Sigmoid colon (tissue), 7 donors: ENCODE measurements around the gene MYO18B. TPM values are rescaled to one million over a fixed set of nuclear protein-coding genes. Genes with fewer than 3 reads are reported as not detected.

Experiments used
- DNase-seq: peaks from one replicate; pipeline ENCODE4 v3.0.0-alpha.2; 2019
- H3K27ac ChIP-seq, 4 donors: fragments of 200-600 bp; sonication (generic); one replicate each; pipeline ENCODE4 v1.5.1; 2016 to 2019; ENCODE audit warnings: mild to moderate bottlenecking in 1 of 4
- H3K27me3 ChIP-seq, 3 donors: fragments of 200-600 bp; sonication (generic); one replicate each; pipeline ENCODE4 v1.5.1; 2019; ENCODE audit warnings: mild to moderate bottlenecking in 1 of 3
- H3K36me3 ChIP-seq, 4 donors: fragments of 200-600 bp; sonication (generic); one replicate each; pipeline ENCODE4 v1.5.1; 2016 to 2019
- H3K4me1 ChIP-seq, 4 donors: fragments of 200-600 bp; sonication (generic); one replicate each; pipeline ENCODE4 v1.5.1; 2017 to 2019
- H3K4me3 ChIP-seq, 4 donors: fragments of 200-600 bp; sonication (generic); one replicate each; pipeline ENCODE4 v1.5.1; 2017 to 2019; ENCODE audit warnings: mild to moderate bottlenecking in 2 of 4, moderate library complexity in 1 of 4
- H3K9me3 ChIP-seq, 4 donors: fragments of 200-600 bp in 3 of 4; sonication (generic) in 3 of 4; one replicate each; pipeline versions ENCODE4 v1.5.1 to v1.6.1; 2013 to 2019
- CTCF ChIP-seq, 4 experiments: fragments of 450-650 bp in 3 of 4; fragments of 200-600 bp in 1 of 4; IDR thresholded peaks; one replicate each; pipeline ENCODE4 v1.5.1; 2016 to 2019; ENCODE audit warnings: antibody characterized with exemption in 4 of 4, mild to moderate bottlenecking in 3 of 4, moderate library complexity in 2 of 4
- EP300 ChIP-seq, 4 donors: sonication (generic); formaldehyde crosslinking; IDR thresholded peaks; one replicate each; pipeline ENCODE4 v1.6.1; 2017; ENCODE audit warnings: antibody characterized with exemption in 4 of 4
- POLR2A ChIP-seq, 2 donors: fragments of 450-650 bp; IDR thresholded peaks; one replicate each; pipeline ENCODE4 v1.6.1; 2016; ENCODE audit warnings: antibody characterized with exemption in 2 of 2, mild to moderate bottlenecking in 2 of 2, moderate library complexity in 2 of 2
- POLR2AphosphoS5 ChIP-seq, 4 donors: sonication (generic); formaldehyde crosslinking; IDR thresholded peaks; one replicate each; pipeline ENCODE4 v1.6.1; 2017; ENCODE audit warnings: antibody characterized with exemption in 4 of 4
- WGBS, 2 donors: extraction: QIAGEN DNeasy Blood & Tissue Kit; methylation state at CpG; one replicate each; pipeline ENCODE4 v1.1.7; 2013; 5-methylcytosine and 5-hydroxymethylcytosine counted together
- intact Hi-C: fragments of 100-400 bp; cut with DNase I; formaldehyde crosslinking; loops from one replicate; pipeline ENCODE4 v1.15.1; 2023
- polyA plus RNA-seq, 3 donors: library from polyadenylated mRNA; stranded (reverse); fragments of 200-250 nt; gene quantifications; one replicate each; pipeline ENCODE4 v1.2.3, GENCODE V29; 2013
- total RNA-seq, 4 donors: library from RNA; depleted of rRNA; stranded (reverse); fragments of >200 nt; gene quantifications; one replicate each; pipeline ENCODE4 v1.1.0, GENCODE V29; 2016
- donor health status: healthy with polysubstance abuse.
- donor health status: Bipolar disorder and iron deficiency.
- donor health status: healthy.

Gene MYO18B
- total and polyA plus RNA-seq, 7 donors: under 0.01 to 0.60 (median 0.30) TPM; not detected in 3

GRCh38 chr22:25759825-25760231 lies 17.8 kb downstream of the MYO18B start:
- H3K27me3 ChIP-seq: no peaks in the 10 kb centered on the region
- no peaks in the 10 kb centered on the region for H3K36me3 ChIP-seq
- no peaks in the 10 kb centered on the region for H3K9me3 ChIP-seq
- 58 to 60% methylated on average over 5 of the region's 5 CpGs for WGBS, 2 donors
- H3K27ac ChIP-seq: no peak overlapping the region
- DNase-seq: no peak
- H3K4me1 ChIP-seq: peaks cover 0 to 5% (median 0%) of the 10 kb centered on the region in 4 donors
- no peak overlapping the region for H3K4me3 ChIP-seq
- no peak for TF ChIP-seq POLR2A (IDR thresholded peaks at IDR 0.05)
- TF ChIP-seq POLR2AphosphoS5 (IDR thresholded peaks at IDR 0.05): no peak
- no peak for TF ChIP-seq CTCF (IDR thresholded peaks at IDR 0.05)
- no peak for TF ChIP-seq EP300 (IDR thresholded peaks at IDR 0.05)
- intact Hi-C loops: no loop called here

- 45 to 89% methylated on average over 2 of the region's 2 CpGs for WGBS, 2 donors
- H3K4me1 ChIP-seq: peaks cover 0 to under 1% (median 0%) of the 10 kb centered on the region in 4 donors
- intact Hi-C loops: no loop called here
- H3K27me3 ChIP-seq: no peaks in the 10 kb centered on the region
- TF ChIP-seq POLR2AphosphoS5 (IDR thresholded peaks at IDR 0.05): no peak
- no peak for TF ChIP-seq CTCF (IDR thresholded peaks at IDR 0.05)
- no peak for TF ChIP-seq POLR2A (IDR thresholded peaks at IDR 0.05)
- TF ChIP-seq EP300 (IDR thresholded peaks at IDR 0.05): no peak
- no peak for DNase-seq
- H3K9me3 ChIP-seq: no peaks in the 10 kb centered on the region
- no peaks in the 10 kb centered on the region for H3K36me3 ChIP-seq
- no peak overlapping the region for H3K4me3 ChIP-seq
- H3K27ac ChIP-seq: no peak overlapping the region
These were observed 18.3 kb downstream of the MYO18B start for GRCh38 chr22:25760294-25760693.

- H3K4me3 ChIP-seq: no peak overlapping the region
- 74 to 79% methylated on average over 15 of the region's 15 CpGs for WGBS, 2 donors
- H3K4me1 ChIP-seq: no peaks in the 10 kb centered on the region
- DNase-seq: no peak
- no peak overlapping the region for H3K27ac ChIP-seq
- no peaks in the 10 kb centered on the region for H3K27me3 ChIP-seq
- TF ChIP-seq EP300 (IDR thresholded peaks at IDR 0.05): no peak
- no peak for TF ChIP-seq CTCF (IDR thresholded peaks at IDR 0.05)
- no peak for TF ChIP-seq POLR2A (IDR thresholded peaks at IDR 0.05)
- TF ChIP-seq POLR2AphosphoS5 (IDR thresholded peaks at IDR 0.05): no peak
- no peaks in the 10 kb centered on the region for H3K36me3 ChIP-seq
- intact Hi-C loops: no loop called here
- H3K9me3 ChIP-seq: no peaks in the 10 kb centered on the region
These were observed 19.0 kb downstream of the MYO18B start for GRCh38 chr22:25760848-25761595.

GRCh38 chr22:25762147-25762546 lies 20.2 kb downstream of the MYO18B start:
- DNase-seq: no peak
- Histone ChIP-seq H3K27me3 (no peaks in the 10 kb centered on the region), H3K4me3 (no peak overlapping the region), H3K36me3 (no peaks in the 10 kb centered on the region), H3K9me3 (peaks cover 0 to 11% (median 4%) of the 10 kb centered on the region in 4 donors), H3K4me1 (no peaks in the 10 kb centered on the region), H3K27ac (no peak overlapping the region)
- 90 to 93% methylated on average over 5 of the region's 5 CpGs for WGBS, 2 donors
- TF ChIP-seq POLR2A (IDR thresholded peaks at IDR 0.05) (no peak), EP300 (IDR thresholded peaks at IDR 0.05) (no peak), POLR2AphosphoS5 (IDR thresholded peaks at IDR 0.05) (no peak), CTCF (IDR thresholded peaks at IDR 0.05) (no peak)
- intact Hi-C loops: no loop called here
